HG03066 (cell line): ENCODE measurements around the gene SETD7.

Experiments used
- ATAC-seq: cut with Tn5 transposase; IDR thresholded peaks from one replicate; pipeline ENCODE4 v1.9.1; 2021; ENCODE audit warnings: low read depth; ENCODE audit not compliant: unreplicated experiment

The SETD7 gene

DNA sequence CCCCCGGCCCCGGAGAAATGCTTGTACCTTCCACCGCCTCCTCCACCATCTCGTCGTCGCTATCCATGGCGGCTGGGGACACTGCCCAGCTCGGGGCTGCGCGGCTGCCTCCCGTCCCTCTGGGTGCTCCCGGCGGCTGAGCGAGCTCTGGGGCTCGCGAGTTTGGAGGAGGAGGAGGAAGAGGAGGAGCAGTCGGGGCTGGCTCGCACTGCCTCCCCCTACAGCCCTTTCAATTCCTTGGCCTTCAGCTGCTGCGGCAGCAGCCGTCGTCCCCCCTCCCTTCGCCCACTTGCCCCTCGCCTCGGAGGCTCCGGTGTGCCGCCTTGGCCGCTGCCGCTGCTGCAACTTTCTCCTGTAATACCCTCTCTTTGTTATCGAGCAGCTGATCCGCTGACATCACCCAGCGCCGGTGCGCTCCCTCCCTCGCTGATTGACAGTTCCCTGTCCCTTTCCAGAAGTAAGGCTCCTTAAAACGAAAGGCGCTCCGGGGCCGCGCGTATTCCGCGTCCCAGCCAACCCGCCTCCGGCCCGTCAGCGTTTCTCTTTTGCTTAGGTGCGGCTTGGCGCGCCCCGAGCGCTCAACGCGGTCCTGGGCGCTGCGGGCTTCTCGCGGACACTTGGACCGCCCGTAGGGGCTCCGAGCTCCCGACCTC, at the start of gene SETD7:
Gene SETD7, minus strand, starts transcription at position 149 of the 653 bp plus-strand sequence. Its CDS starts 82 bp downstream, at position 67.
- ATAC-seq: peak; percentile 38

DNA sequence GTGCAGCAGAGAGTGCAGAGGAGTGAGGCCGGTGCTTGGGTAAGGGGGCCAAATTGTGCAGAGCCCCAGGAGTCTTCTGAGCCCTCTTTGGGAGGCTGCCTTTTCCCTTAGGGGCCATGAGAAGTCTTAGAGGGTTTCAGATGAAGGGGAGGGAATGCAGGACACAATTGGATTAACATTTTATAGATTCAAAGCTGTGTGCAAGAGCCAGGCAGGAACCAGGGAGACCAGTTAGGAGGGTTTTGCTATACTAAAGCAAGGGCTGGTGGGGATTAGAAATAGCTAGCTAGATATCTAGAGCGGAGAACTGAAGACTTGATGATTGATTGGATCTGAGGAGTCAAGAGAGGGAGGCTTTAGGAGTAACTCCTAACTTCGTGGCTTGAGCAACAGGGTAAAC, 49.5 kb upstream of the SETD7 start:
- ATAC-seq: no peak

DNA sequence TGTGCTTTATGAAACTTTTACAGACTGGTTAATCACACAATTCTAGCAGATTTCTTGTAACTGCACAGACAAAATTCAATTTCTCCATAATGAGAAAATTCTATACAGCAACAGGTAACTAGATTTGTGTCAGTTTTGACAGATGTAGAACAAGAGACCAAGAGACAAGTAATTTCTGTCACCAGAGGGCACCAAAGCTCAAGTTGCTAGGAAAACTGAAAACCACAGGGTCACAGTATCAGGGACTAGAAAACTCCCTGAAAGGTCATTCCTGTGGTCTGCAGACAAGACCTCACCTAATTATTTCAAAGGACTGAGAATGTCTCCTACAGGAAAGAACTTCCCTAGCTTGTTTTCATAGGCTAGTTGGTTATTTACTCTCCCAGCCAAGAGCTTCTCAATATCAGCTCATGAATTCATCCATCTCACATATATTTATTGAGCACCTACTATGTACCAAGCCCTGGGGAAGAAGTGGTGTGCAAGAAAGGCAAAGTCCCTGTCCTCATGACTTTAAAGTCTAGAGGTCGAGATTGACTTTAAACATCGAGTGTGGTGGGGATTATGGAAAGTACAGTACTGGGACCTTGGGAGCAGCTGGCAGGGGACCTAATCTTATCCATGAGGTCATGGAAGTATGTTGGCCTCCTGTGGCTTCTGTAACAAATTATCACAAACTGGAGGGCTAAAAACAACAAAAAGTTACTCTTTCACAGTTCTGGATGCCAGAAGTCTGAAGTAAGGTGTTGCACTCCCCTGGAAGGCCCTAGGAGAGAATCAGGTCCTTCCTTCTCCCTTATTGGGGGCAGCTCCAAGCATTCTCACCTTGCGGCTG, 47.8 kb upstream of the SETD7 start:
- ATAC-seq: no peak

DNA sequence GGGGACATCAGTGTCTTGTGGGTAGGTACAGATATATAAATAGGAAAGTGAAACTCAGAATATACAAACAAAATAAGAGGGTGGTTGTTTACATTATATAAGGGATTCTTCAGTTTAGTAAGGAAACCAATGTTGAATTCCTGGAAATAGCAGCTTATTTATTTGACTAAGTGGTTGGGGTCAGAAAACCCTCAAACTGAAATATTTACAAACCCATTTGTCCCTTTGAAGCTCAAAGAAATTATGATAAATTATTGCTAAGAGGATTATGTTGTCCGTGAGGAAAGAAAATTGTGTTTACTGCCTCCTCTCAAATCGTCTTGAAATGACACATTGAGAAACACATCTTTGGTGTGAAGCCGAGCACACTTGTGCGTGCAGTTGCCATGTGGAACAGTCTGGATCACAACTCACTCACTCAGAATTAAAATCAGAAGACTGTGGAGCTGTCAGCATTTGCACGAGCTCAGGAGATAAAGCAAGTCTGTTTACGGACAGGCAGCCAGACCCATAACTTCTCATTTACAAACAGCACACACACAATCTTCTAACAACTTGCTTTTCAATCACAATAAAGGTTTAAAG, 46.8 kb upstream of the SETD7 start:
- ATAC-seq: no peak

DNA sequence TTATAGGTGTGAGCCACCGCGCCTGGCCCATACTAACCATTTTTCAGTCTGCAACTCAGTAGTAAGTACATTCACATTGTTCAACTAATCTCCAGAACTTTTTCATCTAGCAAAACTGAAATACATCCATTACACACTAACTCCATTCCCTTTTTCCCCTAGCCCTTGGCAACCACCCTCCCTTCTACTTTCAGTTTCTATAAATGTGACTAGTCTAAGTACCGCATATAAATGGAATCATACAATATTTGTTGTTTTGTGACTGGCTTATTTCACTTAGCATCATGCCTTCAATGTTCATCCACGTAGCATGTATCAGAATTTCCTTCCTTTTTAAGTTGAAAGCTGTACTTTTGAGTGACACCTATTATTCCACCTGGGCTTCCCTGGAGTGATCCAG, 44.6 kb upstream of the SETD7 start:
- no peak for ATAC-seq

DNA sequence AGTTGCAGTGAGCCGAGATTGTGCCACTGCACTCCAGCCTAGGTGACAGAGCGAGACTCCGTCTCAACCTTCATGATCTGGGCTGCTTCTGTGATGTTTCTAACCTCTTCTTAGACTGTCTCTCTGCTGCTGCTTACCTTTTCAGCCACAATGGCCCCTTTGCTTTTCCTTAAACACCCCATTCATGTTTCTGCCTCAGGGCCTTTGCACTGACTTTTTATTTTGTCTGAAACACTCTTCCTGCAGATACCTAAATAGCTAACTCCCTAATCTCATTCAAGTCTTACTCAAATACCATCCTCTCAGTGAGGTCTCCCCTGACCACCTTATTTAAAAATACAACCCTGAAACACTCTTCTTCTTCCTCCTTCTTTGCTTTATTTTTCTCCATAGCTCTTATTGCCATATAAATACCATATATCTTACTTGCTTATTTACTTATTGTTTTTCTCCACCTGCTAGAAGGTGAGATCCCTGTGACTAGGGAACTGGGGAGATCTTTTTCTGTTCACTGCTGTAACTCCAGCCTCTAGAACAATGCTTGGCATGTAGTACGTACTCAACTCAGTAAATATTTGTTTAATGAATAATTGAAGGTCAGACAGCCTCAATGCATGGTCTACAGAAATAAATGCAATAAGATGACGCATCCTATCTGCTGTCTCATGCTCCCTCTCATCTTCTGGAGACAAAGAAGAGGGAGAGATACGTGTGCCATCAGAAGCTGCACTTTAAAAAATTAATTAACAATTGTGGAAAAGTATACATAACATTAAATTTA, 43.8 kb upstream of the SETD7 start:
- ATAC-seq: no peak

DNA sequence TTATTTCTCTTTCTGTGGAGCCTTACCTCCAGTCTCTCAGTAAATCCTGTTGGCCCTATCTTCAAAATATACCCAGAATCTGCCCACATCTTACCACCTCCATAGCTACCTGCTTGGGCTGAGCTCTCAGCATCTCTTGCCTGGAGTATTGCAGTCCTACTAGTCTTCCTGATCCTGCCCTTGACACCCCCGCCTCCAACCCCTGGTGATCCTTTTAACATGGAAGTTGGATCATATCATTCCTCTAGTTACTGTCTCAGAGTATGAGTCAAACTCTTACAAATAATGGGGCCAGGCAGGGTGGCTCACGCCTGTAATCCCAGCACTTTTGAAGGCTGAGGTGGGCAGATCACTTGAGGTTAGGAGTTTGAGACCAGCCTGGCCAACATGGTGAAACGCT, 43.1 kb upstream of the SETD7 start:
- ATAC-seq: no peak

DNA sequence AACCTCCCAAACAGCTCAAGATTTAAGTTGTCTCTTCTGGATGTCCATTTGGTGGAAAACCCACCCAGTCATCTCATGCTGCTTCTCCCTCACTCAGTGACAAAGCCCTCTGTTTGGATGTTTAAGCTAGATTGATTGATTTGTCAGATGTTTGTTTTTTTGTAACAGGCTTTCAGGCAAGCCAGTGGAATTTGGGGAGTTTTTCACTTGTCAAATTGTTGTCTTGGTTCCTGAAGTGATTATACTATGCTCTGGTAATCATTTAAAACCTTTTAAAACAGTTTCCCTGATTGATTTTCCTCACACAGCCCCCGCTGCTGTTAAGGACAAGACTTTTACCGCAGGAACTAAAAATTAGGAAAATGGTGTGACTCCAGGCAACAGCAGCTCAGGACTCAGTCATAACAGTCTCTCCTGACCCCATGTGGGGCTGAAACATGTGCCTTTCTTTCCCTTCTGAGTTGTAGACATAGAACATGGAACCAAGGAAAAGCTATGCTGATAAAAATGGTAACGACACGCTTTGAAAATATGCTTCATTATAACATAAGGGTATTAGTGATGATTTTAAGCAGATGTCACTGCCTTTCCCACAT, 40.8 kb upstream of the SETD7 start:
- ATAC-seq: no peak

DNA sequence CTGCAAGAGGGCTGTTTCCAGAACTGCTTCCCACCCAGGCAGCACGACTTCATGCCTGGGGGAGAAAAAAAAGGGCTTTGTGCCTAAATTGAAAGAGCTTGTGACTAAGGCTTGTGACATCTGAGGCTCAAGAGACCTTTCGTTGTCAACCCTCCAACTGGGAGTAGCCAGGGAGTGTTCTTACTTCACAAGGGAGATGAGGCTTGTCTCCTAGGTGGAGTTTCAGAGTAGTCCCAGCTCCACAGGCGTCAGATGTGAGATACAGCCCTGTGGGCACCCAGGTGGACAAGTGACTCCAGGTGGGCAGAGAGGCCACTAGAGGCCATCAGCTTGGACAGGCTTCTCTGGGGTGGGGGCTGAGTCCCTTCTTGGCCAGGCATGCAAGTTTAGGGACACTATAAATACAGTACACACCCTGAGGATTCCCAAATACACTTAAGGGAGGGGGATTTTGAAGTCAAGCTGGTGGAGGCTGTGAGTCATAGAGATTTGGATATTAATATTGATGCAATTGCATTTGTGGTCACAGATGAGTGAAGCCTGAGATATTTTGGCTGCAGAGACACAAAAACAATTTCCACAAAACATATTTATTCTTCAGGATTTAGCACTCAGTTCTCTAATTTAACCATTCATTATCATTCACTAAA, 40.1 kb upstream of the SETD7 start:
- ATAC-seq: no peak

DNA sequence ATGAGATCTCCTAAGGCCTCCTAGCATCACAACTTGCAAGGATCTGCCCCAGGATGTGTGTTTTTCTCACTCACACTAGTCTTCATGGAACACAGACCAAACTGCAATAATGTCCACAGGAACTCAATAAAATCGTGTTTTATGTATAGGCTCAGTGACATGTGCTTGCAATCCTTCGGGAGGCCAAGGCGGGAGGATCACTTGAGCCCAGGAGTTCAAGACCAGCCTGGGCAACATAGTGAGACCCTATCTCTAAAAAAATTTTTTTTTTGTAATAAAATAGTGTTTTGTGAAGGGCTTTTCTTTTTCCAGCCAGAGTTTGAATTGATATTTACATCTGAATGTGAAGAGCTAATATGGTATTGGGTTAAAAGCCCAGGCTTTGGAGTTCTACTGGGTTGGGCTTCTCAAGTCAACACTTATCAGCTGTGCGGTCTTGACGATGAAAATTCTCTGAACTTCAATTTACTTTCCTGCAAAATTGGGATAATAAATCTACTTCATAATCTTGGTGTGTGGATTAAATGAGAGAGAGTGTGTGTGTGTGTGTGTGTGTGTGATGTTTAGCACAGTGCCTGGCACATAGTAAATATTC, 38.7 kb upstream of the SETD7 start:
- no peak for ATAC-seq

DNA sequence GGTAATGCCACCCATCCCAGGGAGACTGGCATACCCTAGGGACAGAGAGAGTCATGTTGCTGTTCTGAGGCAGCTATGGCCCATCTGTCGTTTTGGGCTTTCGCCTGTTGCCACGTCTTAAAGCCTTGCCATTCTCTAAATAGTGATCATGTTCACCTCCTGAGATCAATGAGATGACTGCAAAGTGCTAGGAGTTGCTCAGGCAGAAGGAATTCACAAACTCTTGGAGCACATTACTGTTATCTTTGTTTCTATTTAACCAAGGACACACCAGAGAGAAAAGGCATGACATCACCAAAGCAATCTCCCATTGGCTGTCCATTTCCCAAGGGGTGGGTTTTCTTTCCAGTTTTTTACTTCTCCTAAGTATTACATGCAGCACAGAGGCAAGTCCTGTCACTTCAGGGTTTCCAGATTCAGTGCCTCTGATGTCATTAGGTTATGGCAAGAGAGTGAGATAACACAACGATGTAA, 37.1 kb upstream of the SETD7 start:
- no peak for ATAC-seq

DNA sequence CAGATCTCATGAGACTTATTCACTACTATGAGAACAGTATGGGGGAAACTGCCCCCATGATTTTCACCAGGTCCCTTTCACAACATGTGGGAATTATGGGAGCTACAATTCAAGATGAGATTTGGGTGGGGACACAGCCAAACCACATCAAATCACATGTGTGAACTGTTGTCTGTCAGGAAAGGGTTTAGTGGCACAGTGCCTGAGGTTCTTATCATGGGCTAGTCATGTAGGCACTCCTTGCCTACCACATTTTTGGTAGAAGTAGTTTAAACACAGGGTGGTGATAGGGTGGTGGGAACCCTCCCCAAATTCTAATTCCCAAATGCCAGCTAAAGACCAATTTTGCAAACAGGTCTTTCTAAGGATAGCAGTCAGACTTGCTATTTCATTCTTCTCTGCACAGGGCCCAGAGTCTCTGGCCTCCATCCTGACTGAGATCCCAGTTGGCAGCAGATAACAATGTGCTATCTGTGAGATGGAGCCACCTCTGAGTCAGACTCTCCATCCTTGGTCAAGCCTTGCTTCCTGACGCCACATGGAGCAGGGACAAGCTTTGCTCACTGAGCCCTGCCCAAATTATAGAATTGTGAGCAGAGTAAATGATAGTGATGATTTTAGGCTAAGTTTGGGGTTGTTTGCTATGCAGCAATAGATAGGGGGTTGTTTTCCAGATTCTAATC, 33.5 kb upstream of the SETD7 start:
- no peak for ATAC-seq

DNA sequence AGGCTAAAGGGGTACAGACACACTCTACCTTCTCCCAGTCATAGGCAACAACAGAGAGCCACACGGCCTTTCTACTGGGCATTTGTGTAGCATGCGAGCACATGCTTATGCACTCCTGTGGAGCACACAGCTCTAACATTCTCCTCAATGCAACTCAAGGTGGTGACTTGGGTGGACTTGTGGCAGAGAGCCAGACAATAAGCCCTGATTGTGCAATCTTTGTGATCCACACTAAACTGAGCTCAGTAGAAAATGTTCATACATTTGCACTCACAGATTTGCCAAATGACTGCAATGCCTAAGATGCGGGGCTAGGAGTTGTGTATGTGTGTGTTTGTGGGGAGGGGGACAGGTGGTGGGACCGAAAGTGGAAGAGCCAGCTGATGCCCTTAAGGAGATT, 31.4 kb upstream of the SETD7 start:
- no peak for ATAC-seq

DNA sequence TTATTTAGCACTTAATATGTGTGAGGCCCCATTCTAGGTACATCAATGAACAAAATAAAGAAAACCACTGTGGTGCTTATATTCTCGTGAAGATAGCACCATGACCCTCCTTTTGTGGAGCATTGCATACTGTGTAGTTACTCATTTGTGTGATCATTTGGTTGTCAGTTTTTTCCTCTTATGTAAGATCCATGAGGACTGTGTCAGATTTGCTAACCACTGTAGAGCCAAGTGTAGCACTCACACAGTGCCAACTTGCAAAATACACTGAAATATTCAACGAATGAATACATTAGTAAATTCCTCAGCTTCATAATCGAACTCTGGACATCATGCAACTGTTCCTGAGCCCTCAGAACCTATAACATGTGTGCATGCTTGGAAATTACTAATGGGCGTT, 29.5 kb upstream of the SETD7 start:
- no peak for ATAC-seq

DNA sequence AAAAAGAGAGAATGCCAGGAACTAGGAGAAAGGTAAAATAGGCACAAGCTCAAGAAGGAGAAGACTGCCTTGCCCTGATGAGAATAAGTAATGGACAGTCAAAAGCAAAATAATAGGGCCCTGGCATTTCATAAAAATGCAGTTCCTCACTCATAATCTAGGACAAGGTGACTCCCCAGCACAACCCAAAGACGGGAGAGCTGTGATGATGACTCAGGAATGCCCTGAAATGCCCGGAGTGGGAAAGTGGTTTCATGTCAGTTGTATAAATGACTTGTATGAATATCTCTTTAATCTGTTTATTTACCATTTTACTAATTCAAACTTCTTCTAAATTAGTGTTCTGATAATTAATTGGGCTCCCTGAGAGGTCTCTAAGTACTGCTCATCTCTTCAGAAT, 28.8 kb upstream of the SETD7 start:
- ATAC-seq: no peak

DNA sequence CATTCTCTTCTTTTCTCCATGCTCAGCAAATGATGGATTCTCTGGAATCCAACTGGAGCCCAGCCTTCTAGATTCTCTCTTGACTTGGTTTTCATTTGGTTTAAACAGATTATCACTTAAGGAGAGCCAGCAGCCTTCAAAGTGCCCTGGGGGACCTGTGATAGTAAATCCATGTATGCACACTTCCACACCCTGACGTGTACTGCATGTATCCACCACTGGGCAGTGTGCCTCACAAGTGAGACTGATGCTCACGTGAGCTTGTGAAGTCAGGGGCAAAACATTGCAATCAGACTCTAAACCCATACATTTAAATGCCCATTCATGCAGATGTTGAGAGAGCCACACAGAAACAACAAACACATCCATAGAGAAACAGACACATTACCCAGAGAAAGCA, 28.0 kb upstream of the SETD7 start:
- ATAC-seq: no peak

DNA sequence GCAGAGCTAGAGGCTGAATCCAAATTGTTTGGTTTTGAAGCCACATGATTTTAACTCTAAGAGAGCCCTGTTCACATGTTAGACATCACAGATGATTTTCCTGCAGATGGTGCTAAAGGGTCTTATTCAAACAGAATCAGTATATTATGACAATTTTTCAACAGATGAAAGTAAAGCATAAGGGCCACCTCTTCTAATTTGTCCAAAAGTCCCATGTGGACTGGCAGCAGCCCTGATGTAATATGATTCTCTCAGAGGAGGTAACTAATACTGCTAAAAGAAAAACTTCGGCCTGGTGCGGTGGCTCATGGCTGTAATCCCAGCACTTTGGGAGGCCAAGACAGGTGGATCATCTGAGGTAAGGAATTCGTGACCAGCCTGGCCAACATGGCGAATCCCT, 26.0 kb upstream of the SETD7 start:
- ATAC-seq: no peak

DNA sequence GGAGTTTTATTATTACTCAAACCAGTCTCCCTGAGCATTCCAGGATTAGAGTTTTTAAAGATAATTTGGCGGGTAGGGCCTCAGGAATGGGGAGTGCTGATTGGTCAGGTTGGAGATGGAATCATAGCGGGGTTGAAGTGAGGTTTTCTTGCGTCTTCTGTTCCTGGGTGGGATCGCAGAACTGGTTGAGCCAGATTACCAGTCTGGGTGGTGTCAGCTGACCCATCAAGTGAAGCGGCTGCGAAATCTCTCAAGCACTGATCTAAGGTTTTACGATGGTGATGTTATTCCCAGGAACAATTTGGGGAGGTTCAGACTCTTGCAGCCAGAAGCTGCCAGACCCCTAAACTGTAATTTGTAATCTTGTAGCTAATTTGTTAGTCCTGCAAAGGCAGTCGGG, 25.1 kb upstream of the SETD7 start:
- ATAC-seq: no peak

DNA sequence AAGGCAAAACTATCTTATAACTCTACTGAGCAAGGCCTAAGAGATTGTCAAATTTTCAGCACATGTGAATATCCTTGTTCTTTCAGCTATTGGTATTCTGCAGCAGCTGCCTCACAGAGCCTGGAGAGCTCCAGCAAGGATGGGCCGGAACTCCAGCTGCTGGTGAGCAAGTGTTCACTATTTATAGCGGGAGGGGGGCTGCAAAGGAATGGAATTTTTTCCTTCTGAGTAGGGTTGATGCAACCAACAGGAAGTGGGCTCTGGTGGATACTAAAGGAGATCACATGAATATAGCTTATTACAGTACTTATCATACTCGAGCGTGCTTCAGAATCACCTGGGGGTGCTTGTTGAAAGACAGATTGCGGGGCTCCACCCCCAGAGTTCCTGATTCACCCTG, 20.2 kb upstream of the SETD7 start:
- no peak for ATAC-seq
